Esophagus squamous epithelium (tissue), 4 donors: Measurements from ENCODE around the gene TBCD.

Source experiments
- POLR2A ChIP-seq, 4 donors: fragments of 450-650 bp; IDR thresholded peaks; one replicate each; pipeline ENCODE4 v1.6.1; 2017; ENCODE audit warnings: antibody characterized with exemption in 4 of 4, mild to moderate bottlenecking in 4 of 4, moderate library complexity in 3 of 4
- TF ChIP-seq, protein P1 (sequence below), 6 experiments: fragments of 450-650 bp in 4 of 6; fragments of 200-600 bp in 2 of 6; sonication (generic) in 2 of 6; IDR thresholded peaks; one replicate each; pipeline ENCODE4 v1.5.1; 2016 to 2019; ENCODE audit warnings: antibody characterized with exemption in 6 of 6, mild to moderate bottlenecking in 4 of 6, moderate library complexity in 4 of 6

DNA sequence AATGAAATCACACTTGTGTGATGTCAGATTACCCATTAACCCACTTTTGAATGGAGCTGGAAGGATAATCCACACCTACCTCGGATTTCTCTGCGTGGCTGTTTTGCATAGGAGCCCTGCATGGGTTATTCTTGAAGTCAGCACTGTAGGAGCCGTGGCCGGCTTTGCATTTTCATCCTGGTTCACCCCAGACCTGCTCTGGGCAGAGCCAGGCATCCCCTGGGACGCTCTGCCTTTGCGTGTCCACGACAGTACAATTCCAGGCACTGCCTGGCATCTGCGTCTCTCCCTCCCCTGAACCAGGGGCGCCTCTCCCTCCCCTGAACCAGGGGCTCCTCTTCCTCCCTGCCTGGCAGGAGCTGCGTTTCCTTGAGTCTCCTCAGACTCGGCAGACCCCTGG is 117.7 kb downstream of the TBCD start:
- no peak for TF ChIP-seq POLR2A (IDR thresholded peaks at IDR 0.05)
- TF ChIP-seq, protein P1, sequence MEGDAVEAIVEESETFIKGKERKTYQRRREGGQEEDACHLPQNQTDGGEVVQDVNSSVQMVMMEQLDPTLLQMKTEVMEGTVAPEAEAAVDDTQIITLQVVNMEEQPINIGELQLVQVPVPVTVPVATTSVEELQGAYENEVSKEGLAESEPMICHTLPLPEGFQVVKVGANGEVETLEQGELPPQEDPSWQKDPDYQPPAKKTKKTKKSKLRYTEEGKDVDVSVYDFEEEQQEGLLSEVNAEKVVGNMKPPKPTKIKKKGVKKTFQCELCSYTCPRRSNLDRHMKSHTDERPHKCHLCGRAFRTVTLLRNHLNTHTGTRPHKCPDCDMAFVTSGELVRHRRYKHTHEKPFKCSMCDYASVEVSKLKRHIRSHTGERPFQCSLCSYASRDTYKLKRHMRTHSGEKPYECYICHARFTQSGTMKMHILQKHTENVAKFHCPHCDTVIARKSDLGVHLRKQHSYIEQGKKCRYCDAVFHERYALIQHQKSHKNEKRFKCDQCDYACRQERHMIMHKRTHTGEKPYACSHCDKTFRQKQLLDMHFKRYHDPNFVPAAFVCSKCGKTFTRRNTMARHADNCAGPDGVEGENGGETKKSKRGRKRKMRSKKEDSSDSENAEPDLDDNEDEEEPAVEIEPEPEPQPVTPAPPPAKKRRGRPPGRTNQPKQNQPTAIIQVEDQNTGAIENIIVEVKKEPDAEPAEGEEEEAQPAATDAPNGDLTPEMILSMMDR (IDR thresholded peaks at IDR 0.05) = no peak
